Psoas muscle (tissue), 8 donors: ENCODE measurements around the gene TMEM139. TPM values are rescaled to one million over a fixed set of nuclear protein-coding genes. Genes with fewer than 3 reads are reported as not detected.

ENCODE experiments used
- ATAC-seq, 4 donors: fragments of 200-7000 bp; cut with Tn5 transposase; one replicate each; pipeline ENCODE4 v1.9.1; 2020; ENCODE audit warnings: moderate library complexity in 3 of 4, mild to moderate bottlenecking in 2 of 4
- DNase-seq, 2 donors: peaks; one replicate each; pipeline ENCODE4 v3.0.0-alpha.2; 2020
- H3K27ac ChIP-seq: fragments of 200-600 bp; one replicate; pipeline ENCODE4 v1.8.0; 2022
- H3K27me3 ChIP-seq, 3 donors: fragments of 200-600 bp in 1 of 3; one replicate each; pipeline versions ENCODE4 v1.6.1 to v1.8.0; 2013 to 2022; ENCODE audit warnings: low read length in 2 of 3, mild to moderate bottlenecking in 2 of 3, moderate library complexity in 1 of 3; ENCODE audit not compliant: insufficient read depth in 3 of 3
- H3K36me3 ChIP-seq, 2 donors: fragments of 200-600 bp in 1 of 2; one replicate each; pipeline versions ENCODE4 v1.6.1 to v1.8.0; 2013 to 2022; ENCODE audit warnings: low read depth in 1 of 2, mild to moderate bottlenecking in 1 of 2, moderate library complexity in 1 of 2; ENCODE audit not compliant: insufficient read depth in 1 of 2
- H3K4me1 ChIP-seq: fragments of 200-600 bp; one replicate; pipeline ENCODE4 v1.8.0; 2022
- H3K4me3 ChIP-seq: fragments of 200-600 bp; one replicate; pipeline ENCODE4 v1.8.0; 2022; ENCODE audit warnings: mild to moderate bottlenecking
- H3K9me3 ChIP-seq: fragments of 200-600 bp; one replicate; pipeline ENCODE4 v1.8.0; 2022
- CTCF ChIP-seq: fragments of 200-600 bp; IDR thresholded peaks from one replicate; pipeline ENCODE4 v1.8.0; 2022; ENCODE audit warnings: antibody characterized with exemption
- WGBS, 3 donors: extraction: QIAGEN DNeasy Blood & Tissue Kit; methylation state at CpG; one replicate each; pipeline versions ENCODE4 v1.1.6 to v1.1.7; 2013; 5-methylcytosine and 5-hydroxymethylcytosine counted together
- intact Hi-C, 2 donors: fragments of 100-400 bp; cut with DNase I; formaldehyde crosslinking; loops; one replicate each; pipeline versions ENCODE4 v1.11.0 to v1.14.2; 2022
- polyA plus RNA-seq, 3 donors: library from polyadenylated mRNA; stranded (reverse); fragments of 200-250 nt; gene quantifications; one replicate each; pipeline ENCODE4 v1.2.3, GENCODE V29; 2013
- total RNA-seq, 4 donors: library from RNA; stranded (reverse); fragmentation: NEBNext Ultra II Directional in 2 of 4; extraction: Animal tissue kit (Norgen Biotek cat#: 25700) in 2 of 4; gene quantifications; one replicate each; pipeline versions ENCODE4 v1.2.1 to v1.2.4, GENCODE V29; 2021 to 2023
- donor health status: healthy with polysubstance abuse.
- donor health status: DM: no; HTN: no; CAD: no; lungs with moderate emphysema.
- donor health status: Bipolar disorder and iron deficiency.
- donor health status: healthy.
- donor health status: DM: yes; HTN: yes; CAD: no.
- donor health status: DM: no; HTN: no; CAD: no.
- donor health status: DM: no; HTN: no; CAD: no.
- donor health status: DM: yes; HTN: yes; CAD: no.

The TMEM139 gene
- total and polyA plus RNA-seq, 7 donors, result 0.04 to 0.43 (median 0.36) TPM; not detected in 3

GRCh38 chr7:143243111-143243510 is 41.6 kb upstream of the TMEM139 start:
- H3K27ac ChIP-seq, result no peak overlapping the region
- no peaks in the 10 kb centered on the region for H3K36me3 ChIP-seq
- ATAC-seq (no peak), DNase-seq (no peak)
- intact Hi-C loops, result loop anchor here (2.0 to 5.0 kb wide), 4 partner anchors 62 to 168 kb away; partner anchors contain the start of gene CLCN1 (in 1 of the 2)
- no peaks in the 10 kb centered on the region for H3K27me3 ChIP-seq
- no peaks in the 10 kb centered on the region for H3K9me3 ChIP-seq
- H3K4me1 ChIP-seq, result no peaks in the 10 kb centered on the region
- no peak overlapping the region for H3K4me3 ChIP-seq
- WGBS, 3 donors, result 55 to 68% (median 55%) methylated on average over 7 of the region's 7 CpGs
- TF ChIP-seq CTCF, result no peak

DNA sequence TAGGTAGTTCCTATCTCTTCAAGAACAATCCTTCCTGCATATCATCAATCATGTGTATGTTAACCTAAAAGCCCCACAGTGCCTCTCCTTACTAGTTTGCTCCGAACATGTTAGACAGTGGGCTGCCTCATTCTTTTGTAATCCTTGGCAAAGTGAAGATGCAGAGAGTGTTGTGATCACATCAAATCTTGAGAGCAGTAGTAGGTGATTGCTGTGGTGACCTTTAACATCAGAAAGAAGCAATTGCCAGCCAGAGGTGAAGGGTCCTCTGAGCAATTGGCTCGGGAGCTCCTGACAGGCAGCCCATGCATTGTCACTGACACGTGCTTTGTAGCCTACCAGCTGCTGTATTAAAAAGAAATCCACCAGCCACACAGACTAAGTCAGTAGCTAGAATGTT is 41.1 kb upstream of the TMEM139 start:
- 45 to 60% (median 49%) methylated on average over 3 of the region's 3 CpGs for WGBS, 3 donors
- no peak overlapping the region for H3K4me3 ChIP-seq
- no peak overlapping the region for H3K27ac ChIP-seq
- H3K9me3 ChIP-seq, result no peaks in the 10 kb centered on the region
- H3K4me1 ChIP-seq, result no peaks in the 10 kb centered on the region
- DNase-seq (no peak), ATAC-seq (no peak)
- no peak for TF ChIP-seq CTCF
- H3K27me3 ChIP-seq, result no peaks in the 10 kb centered on the region
- intact Hi-C loops, result loop anchor here (2.0 to 5.0 kb wide), 4 partner anchors 61 to 167 kb away; partner anchors contain the start of gene CLCN1 (in 1 of the 2)
- H3K36me3 ChIP-seq, result no peaks in the 10 kb centered on the region

- no peaks in the 10 kb centered on the region for H3K27me3 ChIP-seq
- no peak overlapping the region for H3K27ac ChIP-seq
- DNase-seq (no peak), ATAC-seq (no peak)
- WGBS, 3 donors, result 47 to 69% (median 51%) methylated on average over 1 of the region's 1 CpG
- intact Hi-C loops, result loop anchor here (5.0 kb wide), 2 partner anchors 63 to 73 kb away; partner anchors contain the start of gene CLCN1 (in 1 of the 2)
- TF ChIP-seq CTCF, result no peak
- no peaks in the 10 kb centered on the region for H3K9me3 ChIP-seq
- H3K4me3 ChIP-seq, result no peak overlapping the region
- H3K4me1 ChIP-seq, result no peaks in the 10 kb centered on the region
- H3K36me3 ChIP-seq, result no peaks in the 10 kb centered on the region
These were observed 40.4 kb upstream of the TMEM139 start for GRCh38 chr7:143244321-143244720.

- H3K9me3 ChIP-seq, result no peaks in the 10 kb centered on the region
- WGBS, 3 donors, result 72 to 73% (median 72%) methylated on average over 3 of the region's 3 CpGs
- intact Hi-C loops, result no loop called here
- no peak for TF ChIP-seq CTCF
- no peaks in the 10 kb centered on the region for H3K36me3 ChIP-seq
- H3K27me3 ChIP-seq, result no peaks in the 10 kb centered on the region
- ATAC-seq, result no peak
- no peak for DNase-seq
- H3K27ac ChIP-seq, result no peak overlapping the region
- H3K4me1 ChIP-seq, result no peaks in the 10 kb centered on the region
- H3K4me3 ChIP-seq, result no peak overlapping the region
These were observed 39.6 kb upstream of the TMEM139 start for GRCh38 chr7:143245123-143245522.

- WGBS, 3 donors, result 36 to 79% (median 65%) methylated on average over 1 of the region's 1 CpG
- H3K27ac ChIP-seq, result no peak overlapping the region
- no peak for DNase-seq
- H3K9me3 ChIP-seq, result no peaks in the 10 kb centered on the region
- intact Hi-C loops, result no loop called here
- TF ChIP-seq CTCF, result no peak
- ATAC-seq, result no peak
- no peaks in the 10 kb centered on the region for H3K27me3 ChIP-seq
- no peaks in the 10 kb centered on the region for H3K36me3 ChIP-seq
- H3K4me1 ChIP-seq, result no peaks in the 10 kb centered on the region
- H3K4me3 ChIP-seq, result no peak overlapping the region
These were observed 37.4 kb upstream of the TMEM139 start for GRCh38 chr7:143247372-143247771.
